Lung (tissue), 12 donors: Measurements from ENCODE around the gene VSX1. TPM values are rescaled to one million over a fixed set of nuclear protein-coding genes. Genes with fewer than 3 reads are reported as not detected.

ENCODE experiments used
- ATAC-seq: fragments of 200-7000 bp; cut with Tn5 transposase; one replicate; pipeline ENCODE4 v1.9.1; 2020; ENCODE audit warnings: moderate number of reproducible peaks; ENCODE audit not compliant: insufficient read depth, low FRiP score
- DNase-seq, 3 donors: peaks; one replicate each; pipeline ENCODE4 v3.0.0-alpha.2; 2013 to 2017
- H3K27ac ChIP-seq, 2 donors: one replicate each; pipeline ENCODE4 v1.5.1; 2013; ENCODE audit warnings: mild to moderate bottlenecking in 2 of 2, moderate library complexity in 2 of 2, control low read depth in 1 of 2, inconsistent platforms in 1 of 2, low read depth in 1 of 2, low read length in 1 of 2
- H3K27me3 ChIP-seq, 3 donors: one replicate each; pipeline ENCODE4 v1.5.1; 2013; ENCODE audit warnings: low read length in 2 of 3; ENCODE audit not compliant: control insufficient read depth in 3 of 3, insufficient read depth in 3 of 3
- H3K36me3 ChIP-seq, 4 donors: one replicate each; pipeline ENCODE4 v1.5.1; 2013; ENCODE audit warnings: low read length in 4 of 4, mild to moderate bottlenecking in 1 of 4, moderate library complexity in 1 of 4; ENCODE audit not compliant: control insufficient read depth in 4 of 4, insufficient read depth in 4 of 4
- H3K4me1 ChIP-seq, 5 donors: one replicate each; pipeline ENCODE4 v1.5.1; 2013; ENCODE audit warnings: low read length in 5 of 5, mild to moderate bottlenecking in 2 of 5, moderate library complexity in 1 of 5; ENCODE audit not compliant: control insufficient read depth in 5 of 5, insufficient read depth in 5 of 5
- H3K4me3 ChIP-seq: one replicate; pipeline ENCODE4 v1.5.1; 2013; ENCODE audit warnings: mild to moderate bottlenecking, control low read depth, moderate library complexity
- H3K9ac ChIP-seq, 2 donors: one replicate each; pipeline ENCODE4 v1.5.1; 2013; ENCODE audit warnings: low read length in 2 of 2, control low read depth in 1 of 2; ENCODE audit not compliant: insufficient read depth in 1 of 2
- H3K9me3 ChIP-seq, 4 donors: one replicate each; pipeline ENCODE4 v1.5.1; 2013; ENCODE audit warnings: low read length in 3 of 4, mild to moderate bottlenecking in 1 of 4, moderate library complexity in 1 of 4; ENCODE audit not compliant: control insufficient read depth in 4 of 4, insufficient read depth in 3 of 4
- CTCF ChIP-seq: IDR thresholded peaks from 2 replicates; pipeline ENCODE4 v1.5.1; 2012; ENCODE audit warnings: mild to moderate bottlenecking; ENCODE audit errors: control extremely low read depth, extremely low read depth
- WGBS, 2 donors: extraction: QIAGEN DNeasy Blood & Tissue Kit; methylation state at CpG; one replicate each; pipeline ENCODE4 v1.1.7; 2013; 5-methylcytosine and 5-hydroxymethylcytosine counted together
- polyA plus RNA-seq, 2 donors: library from polyadenylated mRNA; stranded (reverse); fragments of 200-250 nt; gene quantifications; one replicate each; pipeline ENCODE4 v1.2.1, GENCODE V29; 2013
- total RNA-seq, 2 donors: library from RNA; depleted of rRNA in 1 of 2; stranded (reverse); fragments of >200 nt in 1 of 2; gene quantifications; one replicate each; pipeline ENCODE4 v1.2.1, GENCODE V29; 2014 to 2021
- donor health status: control.
- donor health status: control.
- donor health status: Bipolar disorder and iron deficiency.
- donor health status: healthy.
- donor health status: DM: yes; HTN: yes; CAD: no.

The VSX1 gene
- total and polyA plus RNA-seq, 4 donors: not detected

- no peak for DNase-seq
- WGBS, 2 donors: 71 to 72% methylated on average over 6 of the region's 6 CpGs
- H3K4me3 ChIP-seq: no peak overlapping the region
- no peaks in the 10 kb centered on the region for H3K36me3 ChIP-seq
- H3K9me3 ChIP-seq: peaks cover 0 to 5% (median 0%) of the 10 kb centered on the region in 4 donors
- H3K9ac ChIP-seq: no peak overlapping the region
- TF ChIP-seq CTCF: no peak
- no peak overlapping the region for H3K27ac ChIP-seq
- peaks cover 0 to 5% (median 0%) of the 10 kb centered on the region in 5 donors for H3K4me1 ChIP-seq
- H3K27me3 ChIP-seq: peaks cover 8 to 62% (median 32%) of the 10 kb centered on the region in 3 donors
- no peak for ATAC-seq
Observed at GRCh38 chr20:25088267-25088666, 6.3 kb upstream of the VSX1 start.

GRCh38 chr20:25087186-25087929 lies 5.4 kb upstream of the VSX1 start:
- Histone ChIP-seq H3K36me3 (no peaks in the 10 kb centered on the region), H3K9ac (no peak overlapping the region), H3K4me1 (peaks cover 0 to 5% (median 0%) of the 10 kb centered on the region in 5 donors), H3K4me3 (no peak overlapping the region), H3K27me3 (peaks cover 15 to 71% (median 41%) of the 10 kb centered on the region in 3 donors), H3K9me3 (peaks cover 0 to 5% (median 0%) of the 10 kb centered on the region in 4 donors), H3K27ac (no peak overlapping the region)
- ATAC-seq (no peak), DNase-seq (no peak)
- TF ChIP-seq CTCF: no peak
- WGBS, 2 donors: 85 to 88% methylated on average over 4 of the region's 4 CpGs

GRCh38 chr20:25085756-25086495 lies 4.0 kb upstream of the VSX1 start:
- ATAC-seq: no peak
- Histone ChIP-seq H3K36me3 (no peaks in the 10 kb centered on the region), H3K27ac (no peak overlapping the region), H3K4me1 (peaks cover 0 to 5% (median 0%) of the 10 kb centered on the region in 5 donors), H3K9me3 (peaks cover 0 to 6% (median 0%) of the 10 kb centered on the region in 4 donors), H3K27me3 (peaks cover 17 to 78% (median 49%) of the 10 kb centered on the region in 3 donors), H3K9ac (no peak overlapping the region), H3K4me3 (no peak overlapping the region)
- no peak for TF ChIP-seq CTCF
- whole genome bisulfite sequencing, 2 donors: 70 to 84% methylated on average over 10 of the region's 10 CpGs
- no peak for DNase-seq
